ENCODE results near the gene OLFM3. TPM values are rescaled to one million over a fixed set of nuclear protein-coding genes. Genes with fewer than 3 reads are reported as not detected.

The OLFM3 gene
- total RNA-seq, 2 donors from 2014 or later: 0.15 to 0.26 TPM

DNA sequence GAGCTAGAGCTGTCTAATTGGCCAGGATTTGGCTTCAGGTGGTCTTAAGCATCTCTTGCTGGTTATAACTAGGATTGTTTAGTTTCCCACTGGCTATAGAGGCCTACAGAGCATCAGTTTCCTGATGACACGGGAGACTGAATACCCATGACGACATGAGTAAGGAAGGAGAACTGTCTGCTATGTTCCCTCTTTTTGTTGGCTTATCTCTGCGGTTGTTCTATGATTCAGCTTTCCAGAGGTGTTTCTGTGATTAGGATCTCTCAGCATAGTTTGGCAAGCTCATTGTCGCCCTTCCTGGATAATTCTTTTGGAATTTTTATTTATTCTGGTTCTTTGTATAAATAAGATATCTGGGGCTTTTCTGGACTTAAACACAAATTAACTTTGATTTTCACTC, 163.4 kb downstream of the OLFM3 start:
- no peak overlapping the region for H3K27ac Mint-ChIP-seq
- Histone ChIP-seq H3K36me3 (ENCODE audit: control insufficient read depth, insufficient read depth, low read length) (no peaks in the 10 kb centered on the region), H3K9ac (ENCODE audit: extremely low read depth, low read length, poor library complexity, severe bottlenecking) (no peak overlapping the region), H3K27me3 (ENCODE audit: control insufficient read depth, insufficient read depth, low read length, poor library complexity, severe bottlenecking) (no peaks in the 10 kb centered on the region), H3K9me3 (ENCODE audit: control insufficient read depth, low read length) (no peaks in the 10 kb centered on the region), H3K4me1 (ENCODE audit: control insufficient read depth, insufficient read depth, low read length) (no peaks in the 10 kb centered on the region), H3K27ac (ENCODE audit: low read depth, low read length) (no peak overlapping the region), H3K4me3 (ENCODE audit: low read length) (no peak overlapping the region)
- H3K9me3 Mint-ChIP-seq: no peaks in the 10 kb centered on the region
- DNase-seq: no peak
- 50 to 67% methylated on average over 2 to 4 of the region's 4 CpGs for WGBS, 2 experiments (ENCODE audit: insufficient coverage in 1 of 2, insufficient read length in 1 of 2)
- H3K27me3 Mint-ChIP-seq (ENCODE audit: insufficient read depth): no peaks in the 10 kb centered on the region
- TF ChIP-seq, protein P1, sequence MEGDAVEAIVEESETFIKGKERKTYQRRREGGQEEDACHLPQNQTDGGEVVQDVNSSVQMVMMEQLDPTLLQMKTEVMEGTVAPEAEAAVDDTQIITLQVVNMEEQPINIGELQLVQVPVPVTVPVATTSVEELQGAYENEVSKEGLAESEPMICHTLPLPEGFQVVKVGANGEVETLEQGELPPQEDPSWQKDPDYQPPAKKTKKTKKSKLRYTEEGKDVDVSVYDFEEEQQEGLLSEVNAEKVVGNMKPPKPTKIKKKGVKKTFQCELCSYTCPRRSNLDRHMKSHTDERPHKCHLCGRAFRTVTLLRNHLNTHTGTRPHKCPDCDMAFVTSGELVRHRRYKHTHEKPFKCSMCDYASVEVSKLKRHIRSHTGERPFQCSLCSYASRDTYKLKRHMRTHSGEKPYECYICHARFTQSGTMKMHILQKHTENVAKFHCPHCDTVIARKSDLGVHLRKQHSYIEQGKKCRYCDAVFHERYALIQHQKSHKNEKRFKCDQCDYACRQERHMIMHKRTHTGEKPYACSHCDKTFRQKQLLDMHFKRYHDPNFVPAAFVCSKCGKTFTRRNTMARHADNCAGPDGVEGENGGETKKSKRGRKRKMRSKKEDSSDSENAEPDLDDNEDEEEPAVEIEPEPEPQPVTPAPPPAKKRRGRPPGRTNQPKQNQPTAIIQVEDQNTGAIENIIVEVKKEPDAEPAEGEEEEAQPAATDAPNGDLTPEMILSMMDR (conservative IDR thresholded peaks at IDR 0.05): no peak
- H3K4me1 Mint-ChIP-seq: no peaks in the 10 kb centered on the region
- H3K4me3 Mint-ChIP-seq: no peak overlapping the region
- no peaks in the 10 kb centered on the region for H3K36me3 Mint-ChIP-seq (ENCODE audit: low read depth)

DNA sequence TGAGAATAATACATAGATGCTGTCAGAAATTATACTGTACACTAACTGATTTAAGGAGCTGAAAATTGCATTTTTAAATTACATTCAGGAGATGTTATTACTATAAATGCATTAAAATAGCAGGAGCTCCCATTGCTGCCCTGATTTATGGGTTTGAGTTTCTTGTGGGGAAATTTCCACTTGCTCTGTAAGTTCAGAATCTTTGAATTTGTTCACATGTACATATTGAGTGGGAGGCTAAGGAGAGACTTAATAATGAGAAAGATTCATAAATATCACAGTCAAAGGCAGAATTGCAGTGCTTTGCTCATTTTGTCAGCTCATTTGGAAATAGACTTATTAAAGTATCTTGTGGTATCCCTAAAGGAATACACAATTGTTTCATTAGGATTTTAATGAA, 170.3 kb downstream of the OLFM3 start:
- Histone ChIP-seq H3K4me1 (ENCODE audit: control insufficient read depth, insufficient read depth, low read length) (no peaks in the 10 kb centered on the region), H3K4me3 (ENCODE audit: low read length) (no peak overlapping the region), H3K36me3 (ENCODE audit: control insufficient read depth, insufficient read depth, low read length) (no peaks in the 10 kb centered on the region), H3K9ac (ENCODE audit: extremely low read depth, low read length, poor library complexity, severe bottlenecking) (no peak overlapping the region), H3K9me3 (ENCODE audit: control insufficient read depth, low read length) (no peaks in the 10 kb centered on the region), H3K27ac (ENCODE audit: low read depth, low read length) (no peak overlapping the region), H3K27me3 (ENCODE audit: control insufficient read depth, insufficient read depth, low read length, poor library complexity, severe bottlenecking) (no peaks in the 10 kb centered on the region)
- no peak overlapping the region for H3K4me3 Mint-ChIP-seq
- no peaks in the 10 kb centered on the region for H3K27me3 Mint-ChIP-seq (ENCODE audit: insufficient read depth)
- TF ChIP-seq, protein P1 (conservative IDR thresholded peaks at IDR 0.05): no peak
- H3K9me3 Mint-ChIP-seq: no peaks in the 10 kb centered on the region
- H3K36me3 Mint-ChIP-seq (ENCODE audit: low read depth): no peaks in the 10 kb centered on the region
- no peak overlapping the region for H3K27ac Mint-ChIP-seq
- H3K4me1 Mint-ChIP-seq: no peaks in the 10 kb centered on the region
- DNase-seq: no peak

DNA sequence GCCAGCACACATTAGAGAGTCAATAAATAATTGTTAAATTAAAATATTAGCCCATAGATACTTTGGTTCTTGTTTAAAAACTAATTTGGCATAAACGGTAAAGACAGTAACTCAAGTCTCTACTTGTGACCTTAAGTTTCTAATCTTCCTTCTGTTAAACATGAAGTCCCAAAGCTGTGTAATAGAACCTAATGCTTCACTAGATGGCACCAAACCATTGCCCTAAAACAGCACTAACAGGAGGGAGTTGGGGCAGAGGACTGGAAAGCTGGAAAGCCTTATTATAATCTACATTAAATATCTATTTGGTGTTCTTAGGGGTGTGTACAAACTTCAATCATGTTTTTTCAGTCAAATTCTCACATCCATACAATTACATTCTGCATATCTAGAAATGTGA, 176.7 kb downstream of the OLFM3 start:
- DNase-seq: peak; percentile 57
- Mint-ChIP-seq H3K36me3 (ENCODE audit: low read depth) (no peaks in the 10 kb centered on the region), H3K27me3 (ENCODE audit: insufficient read depth) (no peaks in the 10 kb centered on the region), H3K9me3 (no peaks in the 10 kb centered on the region), H3K27ac (no peak overlapping the region), H3K4me3 (no peak overlapping the region), H3K4me1 (peaks cover 12% of the 10 kb centered on the region)
- H3K4me1 ChIP-seq (ENCODE audit: control insufficient read depth, insufficient read depth, low read length): peaks cover 3% of the 10 kb centered on the region
- no peak overlapping the region for H3K27ac ChIP-seq (ENCODE audit: low read depth, low read length)
- H3K9ac ChIP-seq (ENCODE audit: extremely low read depth, low read length, poor library complexity, severe bottlenecking): no peak overlapping the region
- TF ChIP-seq, protein P1 (conservative IDR thresholded peaks at IDR 0.05): peak; percentile 85
- no peaks in the 10 kb centered on the region for H3K36me3 ChIP-seq (ENCODE audit: control insufficient read depth, insufficient read depth, low read length)
- no peak overlapping the region for H3K4me3 ChIP-seq (ENCODE audit: low read length)
- H3K27me3 ChIP-seq (ENCODE audit: control insufficient read depth, insufficient read depth, low read length, poor library complexity, severe bottlenecking): no peaks in the 10 kb centered on the region
- no peaks in the 10 kb centered on the region for H3K9me3 ChIP-seq (ENCODE audit: control insufficient read depth, low read length)
- 81 to 86% methylated on average over 1 of the region's 1 CpG for WGBS, 2 experiments (ENCODE audit: insufficient coverage in 1 of 2, insufficient read length in 1 of 2)

Measured in endodermal cell (in vitro differentiated cells).